ENCODE data around the gene CD274.
"Not testable (repeated sequence)": the region's sequence is repeated elsewhere in the genome, so short reads cannot be mapped to it uniquely, and the experiment has no call there.

The CD274 gene

DNA sequence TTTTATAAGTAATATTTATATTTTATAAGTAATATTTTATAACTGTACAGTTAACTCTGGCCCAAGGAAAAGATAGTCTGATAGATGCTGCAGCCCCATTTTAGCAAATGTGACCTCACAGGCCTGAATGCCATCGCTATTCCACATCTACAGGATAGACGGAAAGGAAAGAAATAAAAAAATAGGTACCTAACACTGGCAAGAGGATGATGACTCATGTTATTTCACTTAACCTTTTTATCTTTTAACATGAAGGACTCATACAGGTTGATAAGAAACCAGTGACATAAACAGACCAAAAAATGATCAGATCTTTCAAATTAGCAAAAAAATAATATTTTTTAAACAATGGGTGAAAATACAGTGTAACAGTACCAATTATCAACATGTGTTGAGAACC lies 2.7 kb downstream of the CD274 start:
- no peak for DNase-seq
- intact Hi-C loops (cut with DNase I) = loop anchor here (10.0 kb wide), 1 partner anchor 132 kb away; no protein-coding TSS in a partner anchor

- intact Hi-C loops (cut with DNase I) = loop anchor here (10.0 kb wide), 1 partner anchor 131 kb away; no protein-coding TSS in a partner anchor
Measured at GRCh38 chr9:5453673-5454072, 3.3 kb downstream of the CD274 start.

DNA sequence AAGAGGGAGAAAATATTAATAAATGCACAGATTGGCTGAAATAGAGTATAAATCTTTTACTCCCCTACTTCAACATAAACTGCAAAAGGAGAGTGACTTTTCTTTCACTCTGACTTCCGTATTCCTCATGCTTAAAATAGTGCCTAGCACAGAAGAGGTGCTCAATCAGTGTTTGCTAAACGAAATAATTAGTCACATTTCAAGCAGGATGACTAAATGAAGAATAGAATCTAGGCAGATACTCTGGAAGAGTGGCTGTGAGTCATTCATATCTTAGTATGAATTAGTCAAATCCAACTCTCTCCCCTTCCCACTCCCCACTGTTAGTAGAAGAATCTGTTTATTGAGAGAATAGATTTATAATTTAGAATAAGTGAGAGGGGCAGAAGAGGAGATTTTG lies 4.8 kb downstream of the CD274 start:
- intact Hi-C loops (cut with DNase I) = loop anchor here (10.0 kb wide), 1 partner anchor 130 kb away; no protein-coding TSS in a partner anchor
- DNase-seq = no peak

More at GRCh38 chr9:5453673-5454072, 3.3 kb downstream of the CD274 start:
- DNase-seq = no peak

DNA sequence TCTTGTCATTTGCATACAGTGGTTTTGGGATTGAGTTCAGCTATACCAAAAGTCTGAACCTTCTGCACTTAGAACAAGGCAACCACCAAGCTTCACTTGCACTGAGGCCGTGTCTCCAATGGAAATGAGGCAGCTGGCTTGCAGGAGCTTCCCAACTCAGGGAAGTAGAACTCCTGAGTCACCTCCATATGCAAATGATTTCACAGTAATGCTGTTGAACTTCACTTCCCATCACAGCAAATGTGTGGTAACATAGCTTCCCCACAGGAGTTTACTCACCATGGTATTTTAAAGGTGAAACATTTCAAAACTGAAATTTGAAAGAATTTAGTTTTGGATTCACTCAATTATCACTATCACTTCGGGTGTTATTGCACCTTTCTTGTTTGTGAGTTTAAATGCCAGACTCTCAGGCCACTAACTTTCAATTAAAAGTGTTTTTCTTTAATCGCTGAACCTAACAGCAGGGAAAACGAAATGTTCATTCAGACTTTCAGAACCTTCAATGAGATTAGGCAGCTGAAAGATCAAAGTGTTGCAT lies 9.0 kb downstream of the CD274 start:
- DNase-seq = peak in 9 of 42 donors; percentile 11 to 55 (median 28)
- intact Hi-C loops (cut with DNase I) = loop anchor here (10.0 kb wide), 1 partner anchor 125 kb away; no protein-coding TSS in a partner anchor

DNA sequence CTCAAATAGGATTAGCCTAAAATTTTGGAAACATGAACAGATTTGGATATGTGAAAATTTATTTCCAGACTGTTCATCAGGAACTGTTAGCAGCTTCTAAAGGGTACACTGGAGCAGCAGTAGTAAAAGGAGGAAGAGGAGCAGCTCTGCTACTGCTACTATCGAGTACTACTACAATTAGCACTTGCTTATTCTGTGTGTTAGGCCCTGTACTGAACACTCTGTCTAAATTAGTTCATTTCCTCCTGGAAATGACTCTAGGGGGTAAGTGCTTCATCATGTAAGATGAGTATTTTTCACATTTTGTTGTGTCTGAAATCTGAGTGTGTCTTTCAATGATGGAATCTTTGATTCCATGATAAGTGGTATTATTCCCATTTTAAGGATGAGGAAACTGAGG lies 9.8 kb downstream of the CD274 start:
- no peak for DNase-seq
- intact Hi-C loops (cut with DNase I) = no loop called here

DNA sequence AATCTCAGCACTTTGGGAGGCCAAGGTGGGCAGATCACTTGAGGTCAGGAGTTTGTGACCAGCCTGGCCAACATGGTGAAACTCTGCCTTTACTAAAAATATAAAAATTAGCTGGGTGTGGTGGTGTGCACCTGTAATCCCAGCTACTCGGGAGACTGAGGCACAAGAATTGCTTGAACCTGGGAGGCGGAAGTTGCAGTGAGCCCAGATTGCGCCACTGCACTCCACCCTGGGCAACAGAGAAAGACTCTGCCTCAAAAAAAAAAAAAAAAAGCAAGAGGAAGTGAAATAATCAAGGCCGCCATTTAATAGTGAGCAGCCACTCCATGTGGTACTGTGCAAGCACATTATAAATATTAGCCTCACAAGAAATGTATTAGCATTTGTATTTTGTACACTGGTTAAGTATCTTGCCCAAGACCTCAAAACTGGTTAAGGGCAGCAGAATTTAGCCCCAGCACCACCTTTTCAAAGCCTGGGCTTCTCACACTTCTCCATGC lies 14.5 kb downstream of the CD274 start:
- DNase-seq; intact Hi-C loops (cut with DNase I): not testable (repeated sequence)

GRCh38 chr9:5466005-5466404 lies 15.7 kb downstream of the CD274 start:
- no peak for DNase-seq
- intact Hi-C loops (cut with DNase I) = no loop called here

DNA sequence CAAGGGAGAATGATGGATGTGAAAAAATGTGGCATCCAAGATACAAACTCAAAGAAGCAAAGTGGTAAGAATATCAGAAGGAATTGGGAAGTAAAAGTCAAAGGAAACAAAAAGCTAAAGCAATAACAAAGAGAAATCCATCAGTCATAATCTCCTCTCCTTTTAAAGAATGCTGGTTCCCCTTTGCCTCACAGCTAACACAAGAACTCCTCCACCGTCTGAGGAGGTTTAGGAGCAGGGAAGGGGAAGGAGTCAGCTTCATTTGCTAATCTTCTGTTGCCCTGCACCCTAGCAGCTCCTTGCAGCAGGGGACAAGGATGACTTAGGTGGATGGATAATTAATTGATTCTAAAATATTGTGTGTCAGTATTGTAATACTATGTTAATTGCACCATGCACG lies 16.4 kb downstream of the CD274 start:
- DNase-seq = no peak
- intact Hi-C loops (cut with DNase I) = no loop called here

DNA sequence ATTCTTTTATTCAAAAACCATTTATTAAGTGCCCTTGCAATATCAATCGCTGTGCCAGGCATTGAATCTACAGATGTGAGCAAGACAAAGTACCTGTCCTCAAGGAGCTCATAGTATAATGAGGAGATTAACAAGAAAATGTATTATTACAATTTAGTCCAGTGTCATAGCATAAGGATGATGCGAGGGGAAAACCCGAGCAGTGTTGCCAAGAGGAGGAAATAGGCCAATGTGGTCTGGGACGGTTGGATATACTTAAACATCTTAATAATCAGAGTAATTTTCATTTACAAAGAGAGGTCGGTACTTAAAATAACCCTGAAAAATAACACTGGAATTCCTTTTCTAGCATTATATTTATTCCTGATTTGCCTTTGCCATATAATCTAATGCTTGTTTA lies 18.5 kb downstream of the CD274 start:
- no peak for DNase-seq
- intact Hi-C loops (cut with DNase I) = no loop called here

DNA sequence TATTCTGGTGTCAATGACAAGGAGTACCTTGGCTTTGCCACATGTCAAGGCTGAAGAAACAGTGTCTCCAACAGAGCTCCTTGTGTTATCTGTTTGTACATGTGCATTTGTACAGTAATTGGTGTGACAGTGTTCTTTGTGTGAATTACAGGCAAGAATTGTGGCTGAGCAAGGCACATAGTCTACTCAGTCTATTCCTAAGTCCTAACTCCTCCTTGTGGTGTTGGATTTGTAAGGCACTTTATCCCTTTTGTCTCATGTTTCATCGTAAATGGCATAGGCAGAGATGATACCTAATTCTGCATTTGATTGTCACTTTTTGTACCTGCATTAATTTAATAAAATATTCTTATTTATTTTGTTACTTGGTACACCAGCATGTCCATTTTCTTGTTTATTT lies 19.8 kb downstream of the CD274 start:
- DNase-seq = no peak
- intact Hi-C loops (cut with DNase I) = no loop called here

GRCh38 chr9:5470816-5471215 lies 20.5 kb downstream of the CD274 start:
- DNase-seq = no peak
- intact Hi-C loops (cut with DNase I) = no loop called here

GRCh38 chr9:5475611-5476010 lies 25.3 kb downstream of the CD274 start:
- intact Hi-C loops (cut with DNase I); DNase-seq: not testable (repeated sequence)

DNA sequence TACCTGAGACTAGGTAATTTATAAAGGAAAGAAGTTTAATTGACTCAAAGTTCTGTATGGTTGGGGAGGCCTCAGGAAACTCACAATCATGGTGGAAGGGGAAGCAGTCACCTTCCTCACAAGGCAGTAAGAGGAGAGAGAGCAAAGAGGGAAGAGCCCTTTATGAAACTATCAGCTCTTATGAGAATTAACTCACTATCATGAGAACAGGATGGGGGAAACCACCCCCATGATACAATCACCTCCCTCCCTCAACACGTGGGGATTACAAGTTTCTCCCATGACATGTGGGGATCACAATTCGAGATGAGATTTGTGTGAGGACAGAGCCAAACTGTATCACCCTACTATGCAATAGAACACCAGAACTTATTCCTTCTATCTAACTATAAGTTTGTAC lies 27.9 kb downstream of the CD274 start:
- intact Hi-C loops (cut with DNase I) = no loop called here
- DNase-seq = no peak

- no peak for DNase-seq
- intact Hi-C loops (cut with DNase I) = no loop called here
Measured at GRCh38 chr9:5479994-5480694, 29.8 kb downstream of the CD274 start.

DNA sequence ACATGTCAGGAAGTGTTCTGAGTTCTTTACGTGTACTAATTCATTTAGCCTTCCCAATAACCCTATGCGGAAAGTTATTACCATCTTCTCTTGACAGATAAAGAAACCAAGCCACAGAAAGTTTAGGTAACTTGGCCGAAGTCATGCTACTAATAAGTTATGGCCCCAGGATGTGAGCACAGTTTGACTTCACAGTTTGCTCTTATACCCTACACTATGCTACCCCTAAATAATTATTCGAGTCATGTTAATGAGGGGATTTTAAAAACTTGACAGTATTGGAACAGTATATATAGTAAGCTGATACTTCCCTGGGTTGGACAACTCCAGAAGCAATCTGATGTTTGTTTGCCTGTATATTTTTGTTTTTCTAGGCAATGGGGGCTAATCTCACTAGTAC lies 30.6 kb downstream of the CD274 start:
- no peak for DNase-seq
- intact Hi-C loops (cut with DNase I) = no loop called here

GRCh38 chr9:5481322-5482040 lies 31.1 kb downstream of the CD274 start:
- no peak for DNase-seq
- intact Hi-C loops (cut with DNase I) = no loop called here

DNA sequence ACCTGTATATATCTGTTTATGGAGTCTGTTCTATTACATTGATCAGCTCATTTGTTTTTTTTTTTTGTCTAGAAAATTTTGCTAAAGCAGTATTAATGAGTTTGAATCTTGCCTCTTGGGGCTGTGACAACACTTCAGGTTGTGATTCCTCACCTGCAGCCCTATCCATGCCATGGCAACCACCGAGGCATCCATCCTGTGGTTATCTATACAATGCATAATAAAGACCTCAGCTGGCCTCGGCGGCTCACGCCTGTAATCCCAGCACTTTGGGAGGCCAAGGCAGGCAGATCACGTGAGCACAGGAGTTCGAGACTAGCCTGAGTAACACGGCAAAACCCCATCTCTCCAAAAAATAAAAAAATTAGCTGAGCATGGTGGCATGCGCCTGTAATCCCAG lies 31.9 kb downstream of the CD274 start:
- no peak for DNase-seq
- intact Hi-C loops (cut with DNase I) = no loop called here

DNA sequence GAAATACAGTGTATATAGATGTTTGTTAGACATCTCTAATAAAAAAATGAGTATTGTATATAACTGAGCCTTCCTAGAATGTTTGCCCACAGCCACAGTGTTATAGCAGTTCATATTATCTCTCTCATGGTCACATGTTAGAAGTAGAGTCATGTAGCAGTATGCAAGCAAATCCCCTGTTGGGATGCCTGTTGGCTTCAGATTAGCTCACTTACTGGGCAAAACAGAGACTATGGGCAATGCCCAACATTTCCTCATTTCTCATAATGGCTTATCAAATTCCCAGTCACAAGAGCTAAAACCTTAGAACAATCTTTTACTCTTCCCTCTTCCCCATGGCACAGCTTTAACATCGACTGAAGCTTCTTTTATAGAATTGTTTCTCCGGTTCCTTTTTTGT lies 33.0 kb downstream of the CD274 start:
- intact Hi-C loops (cut with DNase I) = no loop called here
- no peak for DNase-seq

DNA sequence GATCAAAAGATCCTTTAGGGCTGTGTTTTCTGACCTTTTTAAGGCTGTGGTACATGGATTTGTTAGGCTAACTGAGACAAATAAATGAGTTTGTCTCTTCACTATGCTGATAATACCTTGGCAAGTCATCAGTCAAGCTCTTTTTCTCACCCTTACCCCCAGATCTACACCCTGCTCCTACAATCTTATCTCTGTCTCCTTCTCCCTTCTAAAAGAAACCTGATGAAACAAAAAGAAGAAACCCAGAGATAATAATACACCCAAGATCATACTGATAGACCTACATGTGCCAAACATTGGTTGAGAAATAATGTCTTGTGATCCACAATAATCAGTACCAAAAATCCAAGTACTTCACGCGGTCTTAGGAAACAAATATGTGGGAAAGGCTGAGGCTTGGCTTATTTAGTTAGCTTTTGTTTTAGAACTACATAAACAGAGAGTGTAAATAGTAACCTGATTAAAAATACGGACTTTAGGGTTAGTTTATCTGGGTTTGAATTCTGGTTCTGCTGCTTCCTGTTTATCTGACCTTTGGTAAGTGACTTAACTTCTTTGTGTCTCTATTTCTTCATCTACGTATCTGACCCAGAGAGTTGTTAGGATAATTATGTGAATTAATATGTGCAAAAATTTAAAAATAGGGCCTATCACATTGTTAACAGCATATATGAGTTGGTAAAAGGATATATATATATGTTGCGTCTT lies 35.2 kb downstream of the CD274 start:
- DNase-seq = no peak
- intact Hi-C loops (cut with DNase I) = no loop called here

- intact Hi-C loops (cut with DNase I) = no loop called here
- no peak for DNase-seq
Measured at GRCh38 chr9:5486988-5487387, 36.6 kb downstream of the CD274 start.
